Measurements from ENCODE around the gene STRIP2.

- TF ChIP-seq ZNF565 (CRISPR knock-in tag; conservative IDR thresholded peaks at IDR 0.05; ENCODE audit: low read depth): no peak
- TF ChIP-seq BACH2 (CRISPR knock-in tag; IDR thresholded peaks at IDR 0.05; ENCODE audit: borderline replicate concordance): no peak
- no peak for TF ChIP-seq TCF4 (CRISPR knock-in tag; IDR thresholded peaks at IDR 0.05; ENCODE audit: borderline replicate concordance)
- TF ChIP-seq ISL1 (CRISPR knock-in tag; IDR thresholded peaks at IDR 0.05): no peak
- TF ChIP-seq ZFP3 (CRISPR knock-in tag; IDR thresholded peaks at IDR 0.05): no peak
- TF ChIP-seq GLIS3 (CRISPR knock-in tag; IDR thresholded peaks at IDR 0.05): no peak
- no peak for TF ChIP-seq CSDC2 (CRISPR knock-in tag; IDR thresholded peaks at IDR 0.05)
- no peak for TF ChIP-seq RARB (CRISPR knock-in tag; IDR thresholded peaks at IDR 0.05)
Observed at GRCh38 chr7:129531721-129532120, 97.5 kb downstream of the STRIP2 start.
